HG02759 (cell line): ENCODE results near the gene OR5T3.
"Not testable (repeated sequence)": the region's sequence is repeated elsewhere in the genome, so short reads cannot be mapped to it uniquely, and the experiment has no call there.

ENCODE experiments used
- ATAC-seq: cut with Tn5 transposase; IDR thresholded peaks from one replicate; pipeline ENCODE4 v1.9.1; 2021; ENCODE audit warnings: mild to moderate bottlenecking, moderate library complexity; ENCODE audit not compliant: unreplicated experiment

OR5T3 gene

GRCh38 chr11:56251954-56252353 lies at the start of gene OR5T3:
OR5T3 (plus strand) TSS chr11:56252254; CDS start chr11:56252254, 0 bp downstream.
- ATAC-seq = no peak

GRCh38 chr11:56207790-56208189 lies 44.3 kb upstream of the OR5T3 start:
- ATAC-seq = no peak

GRCh38 chr11:56214537-56214936 lies 37.5 kb upstream of the OR5T3 start:
- ATAC-seq = no peak

GRCh38 chr11:56219735-56220134 lies 32.3 kb upstream of the OR5T3 start:
- not testable (repeated sequence) for ATAC-seq

- ATAC-seq = no peak
Observed at GRCh38 chr11:56234155-56234554, 17.9 kb upstream of the OR5T3 start, which contains the start of gene OR5T2. OR5T2 (minus strand) TSS chr11:56234255; CDS start chr11:56233062, 1,193 bp downstream.

GRCh38 chr11:56271092-56271491 lies 19.0 kb downstream of the OR5T3 start:
- ATAC-seq = no peak

- ATAC-seq = no peak
Observed at GRCh38 chr11:56273854-56274253, 21.8 kb downstream of the OR5T3 start, which contains the start of gene OR5T1. OR5T1 (plus strand) TSS chr11:56274154; CDS start chr11:56275639, 1,485 bp downstream.

GRCh38 chr11:56292154-56292553 lies 40.1 kb downstream of the OR5T3 start, which contains the start of gene OR8H1:
OR8H1 (minus strand) TSS chr11:56292254; CDS start chr11:56291062, 1,192 bp downstream.
- no peak for ATAC-seq

GRCh38 chr11:56296898-56297297 lies 44.8 kb downstream of the OR5T3 start:
- ATAC-seq = no peak
